Measurements from ENCODE around the gene HYDIN. TPM values are rescaled to one million over a fixed set of nuclear protein-coding genes. Genes with fewer than 3 reads are reported as not detected.

The HYDIN gene
- total and polyA plus RNA-seq, 4 experiments from 2014 or later: not detected

- peaks cover 0 to 21% of the 10 kb centered on the region in 2 donors for H3K36me3 Mint-ChIP-seq
- H3K9me3 Mint-ChIP-seq: no peaks in the 10 kb centered on the region
- no peak for DNase-seq
- H3K27me3 ChIP-seq (ENCODE audit: insufficient read depth, low read length): no peaks in the 10 kb centered on the region
- H3K27ac ChIP-seq (ENCODE audit: low read depth, low read length): no peak overlapping the region
- no peaks in the 10 kb centered on the region for H3K9me3 ChIP-seq (ENCODE audit: control insufficient read depth in 1 of 2, low read length in 2 of 2)
- H3K4me3 Mint-ChIP-seq: no peak overlapping the region
- no peak overlapping the region for H3K27ac Mint-ChIP-seq
- no peak overlapping the region for H3K4me3 ChIP-seq (ENCODE audit: low read length in 2 of 2)
- intact Hi-C loops (cut with micrococcal nuclease): no loop called here
- H3K4me1 Mint-ChIP-seq: peaks cover 9 to 42% (median 18%) of the 10 kb centered on the region in 4 donors
- H3K4me1 ChIP-seq (ENCODE audit: insufficient read depth, low read length): peaks cover 13% of the 10 kb centered on the region
- CTCF ChIA-PET (ENCODE audit: partially characterized antibody): interaction anchor here (1.2 kb wide), 1 partner anchor 23 kb away, joined by 3 read pairs; no protein-coding TSS in a partner anchor
- H3K36me3 ChIP-seq (ENCODE audit: insufficient read depth, low read length): peaks cover 5% of the 10 kb centered on the region
- POLR2A ChIA-PET (ENCODE audit: partially characterized antibody): no interaction called here
- no peaks in the 10 kb centered on the region for H3K27me3 Mint-ChIP-seq
Observed at GRCh38 chr16:70793851-70794502, 436.5 kb downstream of the HYDIN start.

GRCh38 chr16:70790815-70791214 lies 439.7 kb downstream of the HYDIN start:
- no peak for DNase-seq
- H3K4me1 ChIP-seq (ENCODE audit: insufficient read depth, low read length): peaks cover 8% of the 10 kb centered on the region
- no peaks in the 10 kb centered on the region for H3K27me3 ChIP-seq (ENCODE audit: insufficient read depth, low read length)
- Mint-ChIP-seq H3K36me3 (peaks cover 6 to 33% of the 10 kb centered on the region in 2 donors), H3K9me3 (no peaks in the 10 kb centered on the region), H3K4me3 (no peak overlapping the region), H3K27me3 (no peaks in the 10 kb centered on the region), H3K4me1 (peaks cover 8 to 23% (median 11%) of the 10 kb centered on the region in 4 donors), H3K27ac (peak overlapping the region in 2 of 7 donors; percentile 29 to 58)
- H3K36me3 ChIP-seq (ENCODE audit: insufficient read depth, low read length): peaks cover 20% of the 10 kb centered on the region
- no peak overlapping the region for H3K4me3 ChIP-seq (ENCODE audit: low read length in 2 of 2)
- no peak overlapping the region for H3K27ac ChIP-seq (ENCODE audit: low read depth, low read length)
- no peaks in the 10 kb centered on the region for H3K9me3 ChIP-seq (ENCODE audit: control insufficient read depth in 1 of 2, low read length in 2 of 2)
- intact Hi-C loops (cut with micrococcal nuclease): no loop called here
- ChIA-PET POLR2A (ENCODE audit: partially characterized antibody) (no interaction called here), CTCF (ENCODE audit: partially characterized antibody) (interaction anchor here (1.4 kb wide), 1 partner anchor 19 kb away, joined by 3 read pairs; no protein-coding TSS in a partner anchor)

GRCh38 chr16:70789595-70790447 lies 440.7 kb downstream of the HYDIN start:
- Histone ChIP-seq H3K9me3 (ENCODE audit: control insufficient read depth in 1 of 2, low read length in 2 of 2) (no peaks in the 10 kb centered on the region), H3K27ac (ENCODE audit: low read depth, low read length) (no peak overlapping the region), H3K4me3 (ENCODE audit: low read length in 2 of 2) (no peak overlapping the region), H3K36me3 (ENCODE audit: insufficient read depth, low read length) (peaks cover 27% of the 10 kb centered on the region), H3K4me1 (ENCODE audit: insufficient read depth, low read length) (peaks cover 8% of the 10 kb centered on the region), H3K27me3 (ENCODE audit: insufficient read depth, low read length) (no peaks in the 10 kb centered on the region)
- Mint-ChIP-seq H3K4me3 (no peak overlapping the region), H3K36me3 (peaks cover 13 to 41% of the 10 kb centered on the region in 2 donors), H3K27me3 (no peaks in the 10 kb centered on the region), H3K27ac (peak overlapping the region in 3 of 7 donors; percentile 43 to 48 (median 46)), H3K9me3 (no peaks in the 10 kb centered on the region), H3K4me1 (peaks cover 8 to 21% (median 10%) of the 10 kb centered on the region in 4 donors)
- ChIA-PET POLR2A (ENCODE audit: partially characterized antibody) (no interaction called here), CTCF (ENCODE audit: partially characterized antibody) (interaction anchor here (1.4 kb wide), 1 partner anchor 18 kb away, joined by 3 read pairs; no protein-coding TSS in a partner anchor)
- DNase-seq: no peak
- intact Hi-C loops (cut with micrococcal nuclease): no loop called here

- peaks cover 34% of the 10 kb centered on the region for H3K36me3 ChIP-seq (ENCODE audit: insufficient read depth, low read length)
- Mint-ChIP-seq H3K36me3 (peaks cover 21 to 48% of the 10 kb centered on the region in 2 donors), H3K27me3 (no peaks in the 10 kb centered on the region), H3K4me3 (no peak overlapping the region), H3K4me1 (peaks cover 7 to 21% (median 9%) of the 10 kb centered on the region in 4 donors), H3K9me3 (no peaks in the 10 kb centered on the region), H3K27ac (no peak overlapping the region)
- intact Hi-C loops (cut with micrococcal nuclease): no loop called here
- H3K9me3 ChIP-seq (ENCODE audit: control insufficient read depth in 1 of 2, low read length in 2 of 2): no peaks in the 10 kb centered on the region
- peaks cover 7% of the 10 kb centered on the region for H3K4me1 ChIP-seq (ENCODE audit: insufficient read depth, low read length)
- H3K4me3 ChIP-seq (ENCODE audit: low read length in 2 of 2): no peak overlapping the region
- CTCF ChIA-PET (ENCODE audit: partially characterized antibody): interaction anchor here (1.4 kb wide), 1 partner anchor 17 kb away, joined by 3 read pairs; no protein-coding TSS in a partner anchor
- no peak for DNase-seq
- H3K27me3 ChIP-seq (ENCODE audit: insufficient read depth, low read length): no peaks in the 10 kb centered on the region
- POLR2A ChIA-PET (ENCODE audit: partially characterized antibody): no interaction called here
- H3K27ac ChIP-seq (ENCODE audit: low read depth, low read length): no peak overlapping the region
Observed at GRCh38 chr16:70788668-70789594, 441.6 kb downstream of the HYDIN start.

GRCh38 chr16:70786020-70786755 lies 444.3 kb downstream of the HYDIN start:
- no peaks in the 10 kb centered on the region for H3K27me3 Mint-ChIP-seq
- H3K9me3 Mint-ChIP-seq: peaks cover 0 to 3% (median 0%) of the 10 kb centered on the region in 8 donors
- no peak overlapping the region for H3K27ac Mint-ChIP-seq
- Histone ChIP-seq H3K9me3 (ENCODE audit: control insufficient read depth in 1 of 2, low read length in 2 of 2) (no peaks in the 10 kb centered on the region), H3K4me3 (ENCODE audit: low read length in 2 of 2) (no peak overlapping the region), H3K4me1 (ENCODE audit: insufficient read depth, low read length) (no peaks in the 10 kb centered on the region), H3K36me3 (ENCODE audit: insufficient read depth, low read length) (peaks cover 62% of the 10 kb centered on the region), H3K27me3 (ENCODE audit: insufficient read depth, low read length) (no peaks in the 10 kb centered on the region), H3K27ac (ENCODE audit: low read depth, low read length) (no peak overlapping the region)
- intact Hi-C loops (cut with micrococcal nuclease): no loop called here
- CTCF ChIA-PET (ENCODE audit: partially characterized antibody): interaction anchor here (2.7 kb wide), 1 partner anchor 15 kb away, joined by 13 read pairs; no protein-coding TSS in a partner anchor
- H3K4me3 Mint-ChIP-seq: no peak overlapping the region
- POLR2A ChIA-PET (ENCODE audit: partially characterized antibody): no interaction called here
- peaks cover 0 to 13% (median 6%) of the 10 kb centered on the region in 4 donors for H3K4me1 Mint-ChIP-seq
- H3K36me3 Mint-ChIP-seq: peaks cover 49 to 75% of the 10 kb centered on the region in 2 donors
- no peak for DNase-seq

GRCh38 chr16:70784692-70785555 lies 445.6 kb downstream of the HYDIN start:
- peaks cover 74% of the 10 kb centered on the region for H3K36me3 ChIP-seq (ENCODE audit: insufficient read depth, low read length)
- DNase-seq: no peak
- Mint-ChIP-seq H3K36me3 (peaks cover 60 to 78% of the 10 kb centered on the region in 2 donors), H3K27ac (no peak overlapping the region), H3K9me3 (peaks cover 0 to 3% (median 0%) of the 10 kb centered on the region in 8 donors), H3K4me1 (peaks cover 0 to 6% (median 1%) of the 10 kb centered on the region in 4 donors), H3K4me3 (no peak overlapping the region), H3K27me3 (no peaks in the 10 kb centered on the region)
- intact Hi-C loops (cut with micrococcal nuclease): no loop called here
- ChIA-PET CTCF (ENCODE audit: partially characterized antibody) (interaction anchor here (2.7 kb wide), 1 partner anchor 13 kb away, joined by 13 read pairs; no protein-coding TSS in a partner anchor), POLR2A (ENCODE audit: partially characterized antibody) (interaction anchor here (0.9 kb wide), 1 partner anchor 14 kb away, joined by 3 read pairs; no protein-coding TSS in a partner anchor)
- no peak overlapping the region for H3K27ac ChIP-seq (ENCODE audit: low read depth, low read length)
- no peaks in the 10 kb centered on the region for H3K4me1 ChIP-seq (ENCODE audit: insufficient read depth, low read length)
- no peak overlapping the region for H3K4me3 ChIP-seq (ENCODE audit: low read length in 2 of 2)
- no peaks in the 10 kb centered on the region for H3K27me3 ChIP-seq (ENCODE audit: insufficient read depth, low read length)
- H3K9me3 ChIP-seq (ENCODE audit: control insufficient read depth in 1 of 2, low read length in 2 of 2): no peaks in the 10 kb centered on the region

All from CD4-positive, alpha-beta memory T cell (primary cell).